HG02938 (cell line): ENCODE measurements around the gene SLCO3A1.
A peak's percentile ranks its signal among the peaks of the same experiment; 100 is the strongest.

Experiments
- ATAC-seq: cut with Tn5 transposase; IDR thresholded peaks from one replicate; pipeline ENCODE4 v1.9.1; 2021; ENCODE audit warnings: mild to moderate bottlenecking, moderate library complexity; ENCODE audit not compliant: unreplicated experiment

SLCO3A1 gene

GRCh38 chr15:91853511-91853947 lies at the start of gene SLCO3A1:
SLCO3A1 (plus strand) TSS chr15:91853708.
- peak; percentile 9 for ATAC-seq

- ATAC-seq: no peak
Measured at GRCh38 chr15:91807122-91807521, 46.4 kb upstream of the SLCO3A1 start.

- no peak for ATAC-seq
Measured at GRCh38 chr15:91813924-91814323, 39.6 kb upstream of the SLCO3A1 start.

- ATAC-seq: no peak
Measured at GRCh38 chr15:91816942-91817341, 36.6 kb upstream of the SLCO3A1 start.

GRCh38 chr15:91821458-91821857 lies 32.0 kb upstream of the SLCO3A1 start:
- ATAC-seq: no peak

GRCh38 chr15:91824256-91824655 lies 29.3 kb upstream of the SLCO3A1 start:
- no peak for ATAC-seq

- no peak for ATAC-seq
Measured at GRCh38 chr15:91826443-91826842, 27.1 kb upstream of the SLCO3A1 start.

GRCh38 chr15:91833056-91833455 lies 20.5 kb upstream of the SLCO3A1 start:
- no peak for ATAC-seq

- no peak for ATAC-seq
Measured at GRCh38 chr15:91839867-91840266, 13.6 kb upstream of the SLCO3A1 start.

GRCh38 chr15:91841861-91842260 lies 11.6 kb upstream of the SLCO3A1 start:
- ATAC-seq: no peak

- ATAC-seq: no peak
Measured at GRCh38 chr15:91844341-91844740, 9.2 kb upstream of the SLCO3A1 start.

GRCh38 chr15:91844928-91845327 lies 8.6 kb upstream of the SLCO3A1 start:
- no peak for ATAC-seq

GRCh38 chr15:91845720-91846119 lies 7.8 kb upstream of the SLCO3A1 start:
- no peak for ATAC-seq

- no peak for ATAC-seq
Measured at GRCh38 chr15:91849180-91849579, 4.3 kb upstream of the SLCO3A1 start.

- no peak for ATAC-seq
Measured at GRCh38 chr15:91849749-91850161, 3.8 kb upstream of the SLCO3A1 start.

- ATAC-seq: peak; percentile 40
Measured at GRCh38 chr15:91852741-91853510, 582 bp upstream of the SLCO3A1 start.

- ATAC-seq: no peak
Measured at GRCh38 chr15:91853948-91854638, 585 bp downstream of the SLCO3A1 start.

GRCh38 chr15:91854639-91854990 lies 1.1 kb downstream of the SLCO3A1 start:
- ATAC-seq: no peak

GRCh38 chr15:91855241-91855640 lies 1.7 kb downstream of the SLCO3A1 start:
- no peak for ATAC-seq

GRCh38 chr15:91855684-91856489 lies 2.4 kb downstream of the SLCO3A1 start:
- peak; percentile 30 for ATAC-seq

GRCh38 chr15:91857224-91857585 lies 3.7 kb downstream of the SLCO3A1 start:
- no peak for ATAC-seq

GRCh38 chr15:91857772-91858171 lies 4.3 kb downstream of the SLCO3A1 start:
- peak; percentile 66 for ATAC-seq
